MCF 10A (cell line): ENCODE results near the gene PTTG1IP2. TPM values are rescaled to one million over a fixed set of nuclear protein-coding genes. Genes with fewer than 3 reads are reported as not detected.

Experiments
- BruUV-seq: library from RNA; stranded (reverse); fragments of 400-500 nt; replicated peaks from 2 replicates; lab custom pipeline; 2021; lab: Mats Ljungman, UMichigan
- CTCF ChIA-PET: fragments of 300-600 bp; sonication (Branson Sonifier 250); formaldehyde crosslinking; extraction: SDS; loops from one replicate; lab custom pipeline; 2021; ENCODE audit warnings: antibody characterized with exemption, inconsistent platforms; lab: Yijun Ruan, JAX
- POLR2A ChIA-PET: fragments of 300-600, 350-650 bp; sonication (Branson Sonifier 250); formaldehyde crosslinking; extraction: SDS; loops from one replicate; lab custom pipeline; 2020; ENCODE audit warnings: antibody characterized with exemption, inconsistent platforms; lab: Yijun Ruan, JAX
- DNase-seq: peaks from one replicate; pipeline ENCODE4 v3.0.0-alpha.2; 2018; ENCODE audit not compliant: unreplicated experiment
- H3K27ac Mint-ChIP-seq: one replicate; pipeline ENCODE4 v1.8.0; 2022; ENCODE audit warnings: mild to moderate bottlenecking, low read depth, mixed read lengths; ENCODE audit not compliant: unreplicated experiment
- H3K27me3 Mint-ChIP-seq: one replicate; pipeline ENCODE4 v1.8.0; 2022; ENCODE audit warnings: mixed read lengths; ENCODE audit not compliant: insufficient read depth, unreplicated experiment
- H3K36me3 Mint-ChIP-seq: one replicate; pipeline ENCODE4 v1.8.0; 2022; ENCODE audit warnings: mild to moderate bottlenecking, moderate library complexity, mixed read lengths; ENCODE audit not compliant: insufficient read depth, unreplicated experiment
- H3K4me1 Mint-ChIP-seq: one replicate; pipeline ENCODE4 v1.8.0; 2022; ENCODE audit warnings: mixed read lengths; ENCODE audit not compliant: insufficient read depth, unreplicated experiment
- H3K4me3 Mint-ChIP-seq: one replicate; pipeline ENCODE4 v1.8.0; 2022; ENCODE audit warnings: mild to moderate bottlenecking, moderate library complexity, mixed read lengths; ENCODE audit not compliant: unreplicated experiment
- H3K9me3 Mint-ChIP-seq: one replicate; pipeline ENCODE4 v1.8.0; 2022; ENCODE audit warnings: mixed read lengths; ENCODE audit not compliant: unreplicated experiment
- intact Hi-C: fragments of 100-400 bp; cut with micrococcal nuclease; formaldehyde crosslinking; loops from 2 replicates; pipeline ENCODE4 v1.14.1; 2022
- total RNA-seq: library from RNA; stranded (reverse); gene quantifications from 2 replicates; pipeline ENCODE4 v1.2.3, GENCODE V29; 2022
- TF ChIP-seq, protein P1 (sequence below): fragments of 200-600 bp; IDR thresholded peaks from one replicate; pipeline ENCODE4 v1.8.0; 2022; ENCODE audit warnings: antibody characterized with exemption, mild to moderate bottlenecking; ENCODE audit not compliant: unreplicated experiment

The PTTG1IP2 gene
- total RNA-seq, 1 experiment from 2014 or later: not detected

DNA sequence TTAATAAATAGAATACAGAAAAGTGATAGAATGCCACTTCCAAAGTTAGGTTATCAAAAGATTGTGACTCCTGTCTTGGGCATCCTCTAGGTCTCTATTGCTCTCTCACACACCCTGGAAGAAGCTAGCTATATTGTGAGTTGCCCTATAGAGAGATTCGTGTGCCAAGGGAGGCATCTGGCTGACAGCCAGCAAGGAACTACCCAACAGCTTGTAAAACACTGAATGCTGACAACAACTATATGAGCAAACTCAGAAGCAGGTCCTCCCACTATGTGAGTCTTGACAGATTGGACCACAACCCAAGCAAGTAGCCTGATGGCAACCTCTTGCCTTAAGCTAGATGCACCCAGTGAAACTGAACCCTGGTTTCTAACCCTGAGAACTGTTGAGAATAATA, 71.0 kb downstream of the PTTG1IP2 start:
- DNase-seq: peak; percentile 20
- no peak overlapping the region for H3K4me3 Mint-ChIP-seq
- no peaks in the 10 kb centered on the region for H3K9me3 Mint-ChIP-seq
- intact Hi-C loops: no loop called here
- no peaks in the 10 kb centered on the region for H3K27me3 Mint-ChIP-seq
- TF ChIP-seq, protein P1, sequence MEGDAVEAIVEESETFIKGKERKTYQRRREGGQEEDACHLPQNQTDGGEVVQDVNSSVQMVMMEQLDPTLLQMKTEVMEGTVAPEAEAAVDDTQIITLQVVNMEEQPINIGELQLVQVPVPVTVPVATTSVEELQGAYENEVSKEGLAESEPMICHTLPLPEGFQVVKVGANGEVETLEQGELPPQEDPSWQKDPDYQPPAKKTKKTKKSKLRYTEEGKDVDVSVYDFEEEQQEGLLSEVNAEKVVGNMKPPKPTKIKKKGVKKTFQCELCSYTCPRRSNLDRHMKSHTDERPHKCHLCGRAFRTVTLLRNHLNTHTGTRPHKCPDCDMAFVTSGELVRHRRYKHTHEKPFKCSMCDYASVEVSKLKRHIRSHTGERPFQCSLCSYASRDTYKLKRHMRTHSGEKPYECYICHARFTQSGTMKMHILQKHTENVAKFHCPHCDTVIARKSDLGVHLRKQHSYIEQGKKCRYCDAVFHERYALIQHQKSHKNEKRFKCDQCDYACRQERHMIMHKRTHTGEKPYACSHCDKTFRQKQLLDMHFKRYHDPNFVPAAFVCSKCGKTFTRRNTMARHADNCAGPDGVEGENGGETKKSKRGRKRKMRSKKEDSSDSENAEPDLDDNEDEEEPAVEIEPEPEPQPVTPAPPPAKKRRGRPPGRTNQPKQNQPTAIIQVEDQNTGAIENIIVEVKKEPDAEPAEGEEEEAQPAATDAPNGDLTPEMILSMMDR: no peak
- POLR2A ChIA-PET: interaction anchor here (0.5 kb wide), 1 partner anchor 68 kb away, joined by 3 read pairs; no protein-coding TSS in a partner anchor
- no peaks in the 10 kb centered on the region for H3K4me1 Mint-ChIP-seq
- no peak overlapping the region for H3K27ac Mint-ChIP-seq
- CTCF ChIA-PET: interaction anchor here (0.8 to 2.1 kb wide), 3 partner anchors 11 to 85 kb away, joined by 3 to 11 read pairs (median 3); no protein-coding TSS in a partner anchor
- no TSS peak for BruUV-seq
- no peaks in the 10 kb centered on the region for H3K36me3 Mint-ChIP-seq

DNA sequence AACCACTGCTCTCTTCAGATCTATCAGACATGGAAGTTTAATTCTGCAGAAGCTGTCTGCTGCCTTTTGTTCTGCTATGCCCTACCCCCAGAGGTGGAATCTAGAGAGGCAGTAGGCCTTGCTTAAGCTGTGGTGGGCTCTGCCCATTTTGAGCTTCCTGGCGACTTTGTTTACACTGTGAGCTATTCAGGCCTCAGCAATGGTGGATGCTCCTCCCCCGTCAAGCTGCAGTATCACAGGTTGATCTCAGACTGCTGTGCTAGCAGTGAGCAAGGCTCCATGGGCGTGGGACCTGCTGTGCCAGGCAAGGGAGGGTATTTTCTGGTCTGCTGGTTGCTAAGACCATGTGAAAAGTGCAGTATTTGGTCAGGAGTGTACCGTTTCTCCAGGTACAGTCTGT, 81.6 kb downstream of the PTTG1IP2 start:
- no TSS peak for BruUV-seq
- POLR2A ChIA-PET: interaction anchor here (0.8 to 1.2 kb wide), 3 partner anchors 44 to 78 kb away, joined by 5 to 6 read pairs (median 5); no protein-coding TSS in a partner anchor

GRCh38 chr7:90552521-90552920, 83.1 kb downstream of the PTTG1IP2 start:
- Mint-ChIP-seq H3K27ac (no peak overlapping the region), H3K4me1 (no peaks in the 10 kb centered on the region), H3K36me3 (no peaks in the 10 kb centered on the region), H3K4me3 (no peak overlapping the region), H3K9me3 (no peaks in the 10 kb centered on the region), H3K27me3 (no peaks in the 10 kb centered on the region)
- ChIA-PET CTCF (interaction anchor here (0.6 to 7.0 kb wide), 10 partner anchors 11 to 535 kb away, joined by 3 to 86 read pairs (median 4); partner anchors contain the start of gene CDK14), POLR2A (interaction anchor here (0.5 to 2.2 kb wide), 2 partner anchors 44 to 78 kb away, joined by 5 to 6 read pairs; partner anchors contain the start of gene CDK14)
- TF ChIP-seq, protein P1: peak; percentile 30
- no TSS peak for BruUV-seq
- intact Hi-C loops: loop anchor here (1.0 to 2.0 kb wide), 2 partner anchors 42 to 77 kb away; no protein-coding TSS in a partner anchor
- DNase-seq: peak; percentile 34

More for the DNA sequence above, 81.6 kb downstream of the PTTG1IP2 start:
- Mint-ChIP-seq H3K4me1 (no peaks in the 10 kb centered on the region), H3K9me3 (no peaks in the 10 kb centered on the region), H3K27me3 (no peaks in the 10 kb centered on the region), H3K4me3 (no peak overlapping the region), H3K27ac (no peak overlapping the region), H3K36me3 (no peaks in the 10 kb centered on the region)
- TF ChIP-seq, protein P1: no peak
- CTCF ChIA-PET: interaction anchor here (0.5 to 7.0 kb wide), 12 partner anchors 10 to 96 kb away, joined by 3 to 86 read pairs (median 4); partner anchors contain the start of gene CDK14
- DNase-seq: no peak
- intact Hi-C loops: no loop called here

GRCh38 chr7:90560730-90561129, 91.3 kb downstream of the PTTG1IP2 start:
- intact Hi-C loops: no loop called here
- ChIA-PET CTCF (interaction anchor here (0.7 to 1.2 kb wide), 5 partner anchors 34 to 1332 kb away, joined by 3 to 8 read pairs (median 4); no protein-coding TSS in a partner anchor), POLR2A (interaction anchor here (0.8 kb wide), 1 partner anchor 15 kb away, joined by 3 read pairs; no protein-coding TSS in a partner anchor)
- no peaks in the 10 kb centered on the region for H3K9me3 Mint-ChIP-seq
- DNase-seq: peak; percentile 25
- TF ChIP-seq, protein P1: no peak
- no peak overlapping the region for H3K4me3 Mint-ChIP-seq
- no peaks in the 10 kb centered on the region for H3K36me3 Mint-ChIP-seq
- H3K27me3 Mint-ChIP-seq: no peaks in the 10 kb centered on the region
- peaks cover 11% of the 10 kb centered on the region for H3K4me1 Mint-ChIP-seq
- no TSS peak for BruUV-seq
- no peak overlapping the region for H3K27ac Mint-ChIP-seq

Other genes starting within 250 kb of the PTTG1IP2 start
- 2.9 and 3.7 TPM in 2 replicates for gene CFAP69, start 224.5 kb upstream of the PTTG1IP2 start, total RNA-seq
- not detected in 2 replicates for gene FAM237B, start 148.3 kb upstream of the PTTG1IP2 start, total RNA-seq
- gene GTPBP10, start 122.9 kb upstream of the PTTG1IP2 start, total RNA-seq: 41.6 and 51.1 TPM in 2 replicates
- gene CLDN12, start 66.2 kb upstream of the PTTG1IP2 start, total RNA-seq: 22.5 and 39.2 TPM in 2 replicates
- gene CDK14, start 126.7 kb downstream of the PTTG1IP2 start, total RNA-seq: 21.2 and 32.0 TPM in 2 replicates